HG02759 (cell line): ENCODE measurements around the gene LGR4.
A peak's percentile ranks its signal among the peaks of the same experiment; 100 is the strongest.

ENCODE experiments used
- ATAC-seq: cut with Tn5 transposase; IDR thresholded peaks from one replicate; pipeline ENCODE4 v1.9.1; 2021; ENCODE audit warnings: mild to moderate bottlenecking, moderate library complexity; ENCODE audit not compliant: unreplicated experiment

Gene LGR4

DNA sequence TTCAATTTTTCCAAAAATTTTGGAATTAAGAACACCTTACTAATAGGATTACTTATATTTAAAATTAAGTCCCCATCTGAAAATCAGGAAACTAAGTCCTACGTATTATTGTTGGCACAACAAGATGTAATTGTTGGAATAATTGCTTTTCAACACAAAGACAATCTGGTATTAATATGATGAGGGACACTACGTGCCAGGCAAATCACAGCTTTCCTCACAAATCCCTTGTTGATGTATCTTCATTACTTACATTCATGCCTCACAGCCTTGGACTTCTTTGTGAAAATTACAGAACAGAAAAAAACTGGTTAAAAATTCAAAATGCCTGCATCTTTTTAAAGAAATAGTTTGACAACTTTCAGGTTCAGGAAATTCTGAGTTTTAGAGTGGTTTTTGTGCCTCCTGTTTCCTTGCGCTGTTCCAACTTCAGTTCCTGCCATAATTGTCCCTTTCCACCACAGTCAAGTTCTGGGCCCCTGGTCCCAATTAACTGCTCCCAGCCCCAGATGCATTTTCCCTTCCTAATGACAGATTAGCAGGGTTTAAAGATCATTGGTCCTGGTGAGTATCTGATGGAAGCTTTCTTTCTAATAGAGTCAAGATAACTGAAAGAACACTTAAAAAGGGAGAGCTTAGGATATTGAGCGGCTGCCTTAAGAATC is 86.3 kb downstream of the LGR4 start:
- no peak for ATAC-seq

DNA sequence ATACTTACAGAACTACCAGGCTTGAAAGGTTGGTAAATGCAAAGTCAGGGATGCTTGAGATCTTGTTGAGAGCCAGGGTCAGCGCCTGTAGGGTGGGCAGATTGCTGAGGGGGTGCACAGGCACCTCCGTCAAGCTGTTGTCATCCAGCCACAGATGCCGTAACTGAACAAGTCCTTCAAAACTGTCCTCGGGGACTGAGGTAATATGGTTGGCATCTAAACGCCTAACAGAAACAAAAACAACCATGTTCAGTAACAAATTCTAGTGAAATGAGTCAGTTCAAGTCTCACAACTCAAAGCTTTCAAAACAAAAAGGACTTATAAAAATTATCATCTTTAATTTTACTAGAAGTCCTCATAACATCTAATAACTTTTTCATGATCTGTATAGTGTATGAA is 87.3 kb downstream of the LGR4 start:
- ATAC-seq: no peak

DNA sequence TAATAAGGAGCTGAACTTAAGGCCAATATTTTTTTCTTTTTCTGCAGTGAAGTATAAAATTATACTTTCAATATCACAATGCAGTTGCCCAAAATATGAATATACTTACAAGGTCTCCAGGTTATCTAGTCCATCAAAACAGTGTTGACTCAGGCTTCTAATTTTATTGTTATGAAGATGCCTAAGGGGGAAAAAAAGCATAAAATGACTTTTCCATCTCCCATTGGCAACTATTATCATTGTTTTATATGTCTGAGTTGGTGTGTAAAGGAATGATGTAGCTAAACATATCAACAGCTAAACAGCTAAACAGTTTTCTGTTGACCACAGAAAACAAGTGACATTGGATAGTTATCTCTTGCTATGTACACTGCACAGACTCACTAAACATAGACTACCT is 88.4 kb downstream of the LGR4 start:
- no peak for ATAC-seq

DNA sequence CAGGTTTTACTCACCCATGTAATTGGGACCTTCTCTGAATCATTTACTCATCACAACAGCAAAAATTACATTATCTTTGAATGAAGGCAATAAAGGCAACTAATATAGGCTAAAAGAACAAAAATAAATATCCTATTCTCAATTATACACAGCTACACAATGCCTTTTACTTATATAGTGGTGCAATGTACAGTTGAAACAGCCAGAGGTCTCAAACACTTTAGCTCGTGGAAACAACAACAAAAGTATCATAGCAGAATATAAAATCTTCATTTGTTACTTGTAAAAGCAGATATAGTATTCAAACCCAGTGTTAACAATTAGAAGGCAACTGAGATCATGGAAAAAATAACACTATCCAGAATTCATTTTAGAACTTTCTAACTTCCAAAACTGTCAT is 88.9 kb downstream of the LGR4 start:
- no peak for ATAC-seq

DNA sequence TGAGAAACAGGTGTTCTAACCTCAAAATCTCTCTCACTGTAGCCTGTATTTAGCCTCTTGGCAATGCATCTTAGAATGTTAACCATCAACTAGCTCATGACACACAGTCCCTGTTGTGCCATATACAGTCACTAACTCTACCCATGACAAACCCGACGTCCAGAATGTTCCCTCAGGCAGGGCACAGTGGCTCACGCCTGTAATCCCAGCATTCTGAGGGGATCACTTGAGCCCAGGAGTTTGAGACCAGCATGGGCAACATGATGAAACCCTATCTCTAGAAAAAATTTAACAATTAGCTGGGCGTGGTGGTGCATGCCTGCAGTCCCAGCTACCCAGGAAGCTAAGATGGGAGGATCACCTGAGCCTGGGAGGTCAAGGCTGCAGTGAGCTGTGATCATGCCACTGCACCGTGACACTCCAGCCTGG is 91.3 kb downstream of the LGR4 start:
- no peak for ATAC-seq

DNA sequence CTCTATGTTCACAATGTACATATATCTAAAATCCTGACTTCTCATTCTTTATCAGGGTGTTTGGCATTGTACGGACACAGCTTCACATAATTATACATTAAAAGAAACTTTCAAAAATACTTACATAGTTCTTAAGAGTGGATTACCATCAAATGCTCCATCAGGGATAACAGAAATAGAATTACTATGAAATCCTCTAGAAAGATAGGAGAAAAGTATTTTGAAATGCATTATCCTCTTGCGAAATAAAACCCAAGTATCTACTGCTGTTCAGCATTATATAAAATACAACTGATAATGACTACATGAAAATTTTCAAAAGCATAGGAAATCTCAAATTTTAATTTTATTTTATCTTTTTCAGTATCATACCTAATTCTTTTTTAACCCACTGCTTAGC is 91.8 kb downstream of the LGR4 start:
- no peak for ATAC-seq

DNA sequence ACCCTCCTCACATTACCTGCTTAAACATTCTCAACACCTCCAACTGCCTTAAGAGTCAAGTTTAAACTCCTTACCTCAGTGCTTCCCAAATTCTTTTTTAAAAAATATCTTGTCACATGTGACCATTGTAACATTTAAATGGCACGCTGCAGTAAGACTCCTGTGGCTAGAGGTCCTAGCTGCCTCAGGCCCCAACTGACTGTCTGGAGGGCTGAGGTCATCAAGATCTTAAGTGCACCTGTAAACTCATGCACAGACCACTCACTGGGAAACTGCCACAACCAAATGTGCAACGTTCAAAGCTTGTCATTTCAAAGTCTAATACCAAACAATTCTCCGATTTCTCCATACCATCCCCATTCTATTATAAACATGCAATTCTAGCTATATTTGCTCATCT is 93.1 kb downstream of the LGR4 start:
- ATAC-seq: no peak

DNA sequence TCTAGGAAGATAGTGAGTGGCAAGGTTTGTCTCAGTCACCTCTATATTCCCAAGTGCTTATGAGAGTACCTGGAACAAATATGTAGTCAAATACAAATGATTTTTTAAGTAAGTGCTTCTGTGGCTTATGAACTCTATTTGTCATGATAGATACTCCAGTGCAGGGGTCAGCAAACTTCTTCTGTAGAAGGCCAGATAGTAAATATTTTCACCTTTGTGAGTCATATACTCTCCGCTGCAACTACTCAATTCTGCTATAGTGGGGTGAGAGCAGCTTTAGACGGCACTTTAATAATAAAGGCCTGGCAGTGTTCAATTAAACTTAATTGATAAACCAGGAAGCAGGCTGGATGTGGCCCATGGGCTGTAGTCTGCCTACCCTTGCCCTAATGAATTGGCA is 97.2 kb downstream of the LGR4 start:
- ATAC-seq: no peak

DNA sequence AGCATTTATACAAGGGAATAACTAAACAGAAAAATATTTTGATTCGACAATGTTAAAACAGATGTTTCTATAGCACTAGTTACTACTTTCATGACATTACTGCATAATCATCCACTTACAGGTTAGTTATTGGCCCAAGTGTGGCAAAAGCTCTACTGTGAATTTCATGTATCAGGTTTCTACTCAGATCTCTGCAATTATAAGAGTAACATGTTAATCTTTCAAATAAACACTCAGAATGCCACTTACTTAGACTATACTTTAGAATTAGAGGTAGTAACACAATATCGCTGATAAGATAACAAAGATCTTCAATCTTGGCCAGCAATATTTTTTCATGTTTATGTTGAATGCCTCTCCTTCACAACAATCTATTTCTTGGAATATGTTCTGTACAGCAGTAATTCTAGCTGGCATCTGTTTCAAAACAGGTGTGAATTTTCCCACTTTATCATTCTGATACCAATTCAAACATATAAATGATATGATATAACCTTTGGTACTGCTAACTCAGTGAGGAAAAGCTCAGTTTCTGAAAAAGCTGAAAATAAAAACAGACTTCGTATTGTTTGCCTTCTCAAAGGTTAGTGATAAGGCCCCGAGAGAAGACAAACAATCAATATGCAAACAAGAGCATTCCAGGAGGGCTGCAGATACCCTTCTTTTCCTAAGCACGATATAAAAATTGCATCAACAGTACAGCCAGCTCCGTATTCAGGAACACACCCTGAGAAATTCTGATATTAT is 98.6 kb downstream of the LGR4 start:
- ATAC-seq: no peak

DNA sequence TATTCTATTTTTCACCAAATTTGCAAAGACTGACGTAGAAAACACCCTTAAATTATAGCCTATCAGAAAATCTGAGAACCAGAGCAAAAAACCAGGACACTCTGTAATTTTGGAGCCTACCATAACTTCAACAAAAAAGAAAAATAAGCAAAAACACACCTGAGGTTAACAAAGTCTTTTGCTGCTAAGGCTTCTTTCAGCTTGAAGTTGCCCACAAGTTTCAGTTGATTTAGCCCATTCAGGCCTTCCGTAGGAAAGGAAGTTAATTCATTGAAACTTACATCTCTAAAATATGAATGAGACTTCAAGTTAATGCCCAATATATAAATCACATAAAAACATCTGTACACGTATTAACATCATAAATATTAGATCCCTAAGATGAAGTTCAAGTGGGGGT is 99.2 kb downstream of the LGR4 start:
- ATAC-seq: no peak

DNA sequence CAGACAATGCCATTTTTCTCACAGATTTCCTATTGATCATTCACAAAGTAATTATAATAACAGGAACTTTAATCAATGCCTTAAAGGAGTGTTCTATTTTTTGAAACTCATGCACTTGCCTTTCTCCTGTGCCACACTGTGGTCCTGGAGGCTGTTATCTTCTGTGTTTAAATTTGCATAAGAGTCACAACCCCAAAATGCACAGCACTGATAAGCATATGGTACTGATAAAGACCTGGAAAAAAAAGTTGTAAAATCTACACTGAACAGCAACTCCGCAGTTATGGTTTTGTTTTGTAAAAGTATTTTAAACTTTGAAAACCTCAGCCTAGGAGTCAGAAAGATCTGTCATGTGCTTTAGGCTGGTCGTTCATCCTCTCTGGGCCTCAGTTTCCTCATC is 100.4 kb downstream of the LGR4 start:
- ATAC-seq: no peak

DNA sequence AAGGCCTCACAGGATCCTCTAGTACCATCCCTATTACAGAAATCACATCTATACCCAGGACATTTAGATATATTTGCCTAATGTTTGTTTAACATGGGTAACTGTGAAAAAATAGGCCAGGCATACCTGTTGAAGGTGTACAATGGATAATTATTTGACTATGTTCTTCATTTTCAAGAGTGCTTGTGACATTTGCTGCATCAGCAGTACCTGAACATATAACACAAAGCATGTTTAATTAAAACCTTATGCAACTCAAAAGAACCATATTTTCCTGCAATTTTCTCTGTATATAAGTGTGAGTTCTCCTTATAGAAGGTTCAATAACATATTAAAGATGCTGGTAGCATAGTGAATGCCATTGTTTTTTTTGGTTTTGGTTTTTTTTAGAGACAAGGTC is 101.1 kb downstream of the LGR4 start:
- no peak for ATAC-seq

DNA sequence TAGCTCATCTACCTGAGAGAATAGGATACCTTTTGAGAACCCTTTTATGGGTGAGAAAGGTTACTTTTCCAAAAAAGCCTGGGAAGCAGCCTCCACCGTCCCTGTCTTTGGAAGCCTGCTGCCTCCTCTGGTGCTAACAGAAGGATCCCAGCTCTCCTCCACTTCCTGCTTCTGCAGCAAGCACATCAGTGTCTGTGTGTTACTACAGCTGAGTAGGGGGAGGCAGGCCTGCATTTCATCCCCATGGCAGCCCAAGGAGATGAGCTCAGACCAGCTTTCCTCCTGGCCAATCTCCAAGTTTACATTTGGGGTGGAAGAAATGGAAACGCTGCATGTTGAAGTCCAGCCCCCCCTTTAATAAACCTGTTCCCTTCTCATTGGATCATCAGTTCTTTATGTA is 102.2 kb downstream of the LGR4 start:
- ATAC-seq: no peak

DNA sequence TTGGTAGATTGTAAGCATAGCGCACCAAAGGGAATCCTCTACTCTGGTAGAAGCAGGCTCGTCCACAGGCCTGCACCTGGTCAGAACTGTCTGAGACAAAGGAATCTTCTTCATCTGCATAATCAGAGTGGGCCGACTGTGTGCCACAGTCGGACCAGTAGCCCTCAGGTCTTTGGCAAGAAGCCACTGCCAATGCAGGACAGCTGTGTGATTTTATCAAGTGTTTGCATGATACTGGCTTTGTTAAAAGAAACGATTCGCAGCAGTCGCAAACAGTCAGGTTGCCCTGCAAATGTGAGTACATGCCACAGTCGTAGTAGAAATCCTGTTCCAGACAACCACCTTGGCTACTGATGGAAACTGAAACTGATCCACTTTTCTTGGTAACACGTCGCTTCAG is 104.7 kb downstream of the LGR4 start:
- no peak for ATAC-seq

DNA sequence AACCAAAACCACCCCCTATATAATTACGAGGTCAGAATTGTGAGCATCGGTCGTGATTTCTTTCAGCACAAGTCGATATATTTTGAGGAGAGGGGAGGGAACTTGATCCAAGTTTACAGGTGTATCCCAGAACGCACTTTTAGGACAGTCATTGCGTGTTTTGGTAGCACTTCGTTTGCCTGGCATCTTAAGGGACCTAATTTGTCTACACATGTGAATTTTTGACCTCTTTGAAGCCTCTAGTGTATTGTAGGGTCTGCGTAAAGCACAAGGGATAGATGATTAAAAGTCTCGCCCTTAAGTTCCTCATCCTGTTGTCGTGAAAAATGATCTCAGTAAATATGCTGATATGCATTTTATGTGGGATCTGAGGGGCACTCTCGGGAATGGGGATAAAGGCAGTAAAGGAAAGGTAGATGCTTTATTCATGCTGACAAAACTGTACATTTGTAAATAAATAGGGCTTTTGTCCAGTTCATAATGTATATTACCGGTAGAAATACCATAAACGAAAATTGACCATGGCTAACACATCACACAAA is 108.9 kb downstream of the LGR4 start:
- no peak for ATAC-seq

DNA sequence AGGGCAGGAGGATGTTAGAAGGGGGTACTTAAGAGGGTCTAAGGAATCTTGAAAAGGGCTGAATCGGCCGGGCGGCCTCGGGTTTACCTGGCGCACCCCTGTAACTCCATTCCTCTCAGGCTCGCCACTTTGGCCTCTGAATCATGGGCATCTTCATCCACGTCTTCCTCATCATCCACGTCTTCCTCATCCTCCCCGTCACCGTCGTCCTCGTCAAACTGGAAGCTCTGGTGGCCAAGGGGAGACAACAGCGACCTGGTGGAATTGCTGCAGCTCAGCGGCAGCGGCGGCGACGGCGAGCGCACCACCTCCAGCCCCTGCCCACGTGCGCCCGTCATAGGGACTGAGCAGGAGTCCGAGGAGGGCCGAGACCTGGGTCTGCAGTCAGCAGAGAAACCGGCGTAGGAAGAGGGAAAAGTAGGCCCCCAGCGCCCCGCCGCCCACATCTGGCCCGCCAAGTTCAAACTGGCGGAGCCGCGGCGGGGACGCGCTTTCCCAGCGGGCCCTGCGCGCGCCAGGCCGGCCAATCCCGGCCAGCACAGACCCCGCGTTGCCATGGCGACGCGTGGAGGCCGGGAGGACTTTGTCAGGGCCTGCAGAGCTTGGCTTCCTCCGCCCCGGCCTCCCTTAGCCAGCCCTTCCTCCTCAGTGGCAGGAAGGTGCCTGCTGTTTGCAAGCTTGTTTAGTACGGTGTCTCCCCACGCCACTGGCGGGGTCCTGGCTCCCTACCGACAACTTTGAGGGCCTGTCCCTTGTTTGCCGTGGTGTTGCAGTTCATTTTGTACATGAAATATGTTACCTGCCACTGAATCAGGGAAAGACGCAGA is 109.6 kb downstream of the LGR4 start, which contains the start of gene CCDC34:
Gene CCDC34, minus strand, starts transcription at position 467 of the 827 bp plus-strand sequence. Its CDS starts 21 bp downstream, at position 446.
- peak; percentile 99 for ATAC-seq

DNA sequence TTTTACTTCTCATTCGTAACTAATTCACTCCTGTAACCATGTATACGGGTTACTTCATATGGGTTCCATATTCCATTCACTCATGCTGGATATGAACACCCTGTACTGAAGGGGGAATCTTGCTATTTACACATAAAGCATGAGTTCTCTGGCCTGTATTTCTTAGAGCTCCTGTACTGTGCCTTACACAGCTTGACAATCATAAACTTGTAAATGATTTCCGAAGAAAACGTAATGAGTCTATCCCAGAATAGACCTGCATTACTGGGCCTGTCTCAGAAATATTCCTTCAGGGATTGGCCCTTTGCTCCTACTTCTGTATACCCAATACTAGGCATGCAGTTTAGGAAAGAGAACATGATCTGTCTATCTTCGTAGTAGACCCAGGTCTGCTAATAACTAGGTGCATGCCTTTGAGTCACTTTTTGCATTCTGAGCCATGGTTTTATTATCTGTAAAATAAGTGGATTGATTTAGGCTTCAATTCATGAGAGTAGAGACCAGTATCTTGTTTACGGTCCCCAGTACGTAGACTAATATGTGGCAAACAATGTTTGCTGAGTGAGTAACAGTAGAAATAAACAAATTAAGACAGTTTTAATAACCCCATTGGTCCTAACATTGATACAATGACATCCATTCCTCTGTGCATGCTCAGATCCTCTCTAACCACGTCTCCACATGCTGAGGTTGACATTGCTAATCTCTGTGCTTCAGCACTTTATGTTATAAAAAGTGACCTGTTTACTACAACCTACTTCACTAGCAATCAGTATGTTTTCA is 110.8 kb downstream of the LGR4 start:
- no peak for ATAC-seq

DNA sequence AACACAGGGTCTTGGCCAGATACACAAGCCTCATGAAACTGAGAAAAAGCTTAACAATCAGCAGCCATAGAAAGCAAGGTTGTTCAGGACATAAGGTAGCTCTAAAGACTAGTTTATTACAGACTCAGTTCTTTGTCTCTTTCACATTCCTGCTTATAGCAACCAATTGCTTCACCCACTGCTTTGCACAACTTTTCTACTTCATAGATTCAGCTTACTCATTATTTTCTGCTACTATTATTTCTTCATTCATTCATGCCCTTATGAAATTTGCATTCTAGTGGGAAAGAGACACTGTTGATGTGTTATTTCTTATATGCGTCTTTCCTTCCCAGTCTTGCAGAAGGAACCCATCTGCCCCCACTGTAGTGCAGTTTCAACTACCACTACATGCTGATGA is 114.3 kb downstream of the LGR4 start:
- no peak for ATAC-seq

DNA sequence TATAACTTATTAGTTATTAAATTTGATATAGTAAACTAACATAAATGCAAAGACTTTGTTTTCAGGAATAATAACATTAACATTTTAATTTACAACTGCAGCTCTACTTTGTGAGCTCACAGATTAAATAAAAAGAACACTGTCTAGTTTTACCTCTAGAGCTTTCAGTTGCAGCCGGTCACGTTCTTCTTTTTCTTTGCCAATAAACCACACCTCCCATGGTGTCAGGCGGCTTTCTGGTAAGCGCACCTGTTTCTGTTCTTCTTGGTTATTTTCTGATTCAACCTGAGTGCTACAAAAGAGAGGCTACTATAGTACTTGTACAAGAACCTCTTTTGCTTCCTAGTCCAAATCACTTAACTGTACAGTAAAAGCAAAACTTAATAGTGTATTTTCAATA is 115.3 kb downstream of the LGR4 start:
- no peak for ATAC-seq

DNA sequence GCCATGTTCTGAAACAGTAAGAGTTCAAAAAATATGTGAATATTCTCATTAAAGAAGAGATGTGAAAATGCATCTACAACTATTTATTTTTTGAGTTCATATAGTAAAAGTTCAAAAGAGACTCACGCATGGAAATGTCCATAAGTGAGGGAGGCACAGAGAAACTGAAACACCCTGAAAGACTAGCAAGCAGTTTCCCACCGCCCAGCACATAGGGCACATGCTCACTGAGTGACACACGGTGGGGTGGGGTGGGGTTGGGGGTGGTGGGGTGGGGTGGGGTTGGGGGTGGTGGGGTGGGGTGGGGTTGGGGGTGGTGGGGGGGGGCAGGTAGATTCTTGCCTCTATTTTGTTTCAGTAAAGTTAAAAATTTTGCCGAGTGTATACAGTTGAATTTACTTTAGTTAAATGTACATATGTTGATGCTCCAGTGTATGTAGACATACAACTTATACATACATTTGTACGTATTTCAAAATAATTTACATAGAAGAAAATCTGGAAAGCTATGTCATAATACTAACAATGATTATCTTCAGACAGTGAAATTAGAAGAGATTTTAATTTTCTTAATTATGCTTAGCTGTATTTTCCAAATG is 115.9 kb downstream of the LGR4 start:
- no peak for ATAC-seq
